SK-N-SH treated with all-trans-retinoic acid at 6 μM for 48 hours (cell line): ENCODE results near the gene PIWIL1.

Experiments
- ARNTL ChIP-seq: fragments of 450-650 bp; formaldehyde crosslinking; IDR thresholded peaks from 2 replicates; pipeline ENCODE4 v1.5.0; 2020; ENCODE audit warnings: low read depth, mild to moderate bottlenecking, moderate library complexity, borderline replicate concordance
- CREB5 ChIP-seq: fragments of 250-450 bp; sonication (Bioruptor Pico); IDR thresholded peaks from 2 replicates; pipeline ENCODE4 v1.5.1; 2020; ENCODE audit warnings: low read depth, mild to moderate bottlenecking, moderate library complexity
- CSDC2 ChIP-seq: fragments of 250-450 bp; sonication (Bioruptor Pico); IDR thresholded peaks from 2 replicates; pipeline ENCODE4 v1.5.0; 2020; ENCODE audit warnings: mild to moderate bottlenecking, moderate library complexity
- GLIS3 ChIP-seq: fragments of 250-450 bp; sonication (Bioruptor Pico); IDR thresholded peaks from 2 replicates; pipeline ENCODE4 v1.5.0; 2020; ENCODE audit warnings: mild to moderate bottlenecking, moderate library complexity
- PATZ1 ChIP-seq: fragments of 250-450 bp; sonication (Bioruptor Pico); IDR thresholded peaks from 2 replicates; pipeline ENCODE4 v1.8.0; 2020; ENCODE audit warnings: mild to moderate bottlenecking, moderate library complexity, borderline replicate concordance
- RARB ChIP-seq: fragments of 250-450 bp; sonication (Bioruptor Pico); IDR thresholded peaks from 2 replicates; pipeline ENCODE4 v1.8.0; 2021; ENCODE audit warnings: mild to moderate bottlenecking, moderate library complexity
- TCF4 ChIP-seq: fragments of 250-450 bp; sonication (Bioruptor Pico); IDR thresholded peaks from 2 replicates; pipeline ENCODE4 v1.8.0; 2021; ENCODE audit warnings: mild to moderate bottlenecking, moderate library complexity, borderline replicate concordance
- TSHZ2 ChIP-seq: fragments of 250-450 bp; sonication (Bioruptor Pico); IDR thresholded peaks from 2 replicates; pipeline ENCODE4 v1.5.0; 2020; ENCODE audit warnings: mild to moderate bottlenecking, moderate library complexity
- ZFP30 ChIP-seq: fragments of 450-650 bp; formaldehyde crosslinking; IDR thresholded peaks from 2 replicates; pipeline ENCODE4 v1.5.0; 2022; ENCODE audit warnings: mild to moderate bottlenecking, moderate library complexity
- ZNF565 ChIP-seq: fragments of 450-650 bp; formaldehyde crosslinking; conservative IDR thresholded peaks from 2 replicates; pipeline ENCODE4 v1.5.0; 2020; ENCODE audit warnings: low read depth, mild to moderate bottlenecking, moderate library complexity
- ZNF8 ChIP-seq: fragments of 450-650 bp; formaldehyde crosslinking; IDR thresholded peaks from 2 replicates; pipeline ENCODE4 v1.5.0; 2020; ENCODE audit warnings: mild to moderate bottlenecking, moderate library complexity

GRCh38 chr12:130353081-130353480 lies 15.4 kb downstream of the PIWIL1 start:
- TF ChIP-seq TCF4 (CRISPR knock-in tag) (no peak), CSDC2 (no peak), ZNF565 (CRISPR knock-in tag) (no peak), CREB5 (no peak), ZFP30 (CRISPR knock-in tag) (no peak), TSHZ2 (CRISPR knock-in tag) (no peak), RARB (CRISPR knock-in tag) (no peak), GLIS3 (CRISPR knock-in tag) (no peak), ARNTL (CRISPR knock-in tag) (no peak), PATZ1 (CRISPR knock-in tag) (no peak), ZNF8 (CRISPR knock-in tag) (no peak)
